Measurements from ENCODE around the gene ADAMTS2.

Gene ADAMTS2

GRCh38 chr5:179154346-179154990 lies 190.8 kb downstream of the ADAMTS2 start:
- DNase-seq: no peak
- in situ Hi-C loops (cut with HindIII; ENCODE audit: low pct_ligation_motif_present, low pct_unique_long_range_greater_than_20kb, low sequenced_read_pairs): no loop called here

- DNase-seq: no peak
- in situ Hi-C loops (cut with HindIII; ENCODE audit: low pct_ligation_motif_present, low pct_unique_long_range_greater_than_20kb, low sequenced_read_pairs): no loop called here
Observed at GRCh38 chr5:179153921-179154345, 191.3 kb downstream of the ADAMTS2 start.

DNA sequence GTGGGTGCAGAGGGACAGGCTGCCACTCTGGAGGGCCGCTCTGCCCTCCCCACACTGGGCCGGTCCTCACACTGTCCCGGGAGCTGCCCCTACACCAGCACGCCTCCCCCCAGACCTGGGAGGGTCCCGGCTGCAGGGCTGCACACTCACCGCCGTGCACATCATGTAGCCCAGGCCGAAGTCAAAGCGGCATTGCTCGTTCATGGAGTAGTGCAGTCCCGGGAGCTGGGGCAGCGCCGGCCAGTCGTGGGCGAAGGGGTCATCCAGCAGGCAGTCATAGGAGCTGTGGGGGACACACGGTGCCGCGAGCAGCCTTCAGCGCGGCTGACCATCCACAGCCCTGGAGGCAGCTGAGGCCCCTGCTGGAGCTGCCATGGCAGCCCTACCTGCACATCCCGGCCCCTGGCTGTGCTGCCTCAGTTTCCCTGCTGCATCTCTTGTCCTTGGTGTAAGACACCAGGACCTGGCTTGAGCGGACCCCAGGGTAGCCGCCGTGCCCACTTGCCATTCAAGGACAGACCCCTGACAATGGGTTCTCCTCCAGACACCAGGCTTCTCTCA lies 191.8 kb downstream of the ADAMTS2 start:
- DNase-seq: no peak
- in situ Hi-C loops (cut with HindIII; ENCODE audit: low pct_ligation_motif_present, low pct_unique_long_range_greater_than_20kb, low sequenced_read_pairs): no loop called here

DNA sequence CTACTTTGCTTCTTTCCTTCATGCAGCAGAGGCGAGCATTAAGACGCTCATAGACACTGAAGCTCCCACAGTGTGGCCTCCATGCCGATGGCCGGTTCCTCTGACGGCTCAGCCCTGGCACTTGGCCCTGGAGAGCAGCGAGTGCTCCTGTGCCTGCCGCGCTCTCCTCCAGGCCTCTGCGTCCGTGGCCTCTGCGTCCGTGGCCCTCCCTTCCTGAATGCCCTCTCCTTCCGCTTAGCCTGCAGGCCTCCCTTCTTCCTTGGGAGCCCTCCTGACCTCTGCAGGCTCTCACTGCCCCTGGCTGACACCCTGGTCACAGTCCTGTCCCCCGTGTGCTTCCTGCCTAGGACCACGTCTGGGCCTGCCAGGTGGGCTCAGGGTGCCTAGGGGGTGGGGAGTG lies 192.3 kb downstream of the ADAMTS2 start:
- DNase-seq: no peak
- in situ Hi-C loops (cut with HindIII; ENCODE audit: low pct_ligation_motif_present, low pct_unique_long_range_greater_than_20kb, low sequenced_read_pairs): no loop called here

DNA sequence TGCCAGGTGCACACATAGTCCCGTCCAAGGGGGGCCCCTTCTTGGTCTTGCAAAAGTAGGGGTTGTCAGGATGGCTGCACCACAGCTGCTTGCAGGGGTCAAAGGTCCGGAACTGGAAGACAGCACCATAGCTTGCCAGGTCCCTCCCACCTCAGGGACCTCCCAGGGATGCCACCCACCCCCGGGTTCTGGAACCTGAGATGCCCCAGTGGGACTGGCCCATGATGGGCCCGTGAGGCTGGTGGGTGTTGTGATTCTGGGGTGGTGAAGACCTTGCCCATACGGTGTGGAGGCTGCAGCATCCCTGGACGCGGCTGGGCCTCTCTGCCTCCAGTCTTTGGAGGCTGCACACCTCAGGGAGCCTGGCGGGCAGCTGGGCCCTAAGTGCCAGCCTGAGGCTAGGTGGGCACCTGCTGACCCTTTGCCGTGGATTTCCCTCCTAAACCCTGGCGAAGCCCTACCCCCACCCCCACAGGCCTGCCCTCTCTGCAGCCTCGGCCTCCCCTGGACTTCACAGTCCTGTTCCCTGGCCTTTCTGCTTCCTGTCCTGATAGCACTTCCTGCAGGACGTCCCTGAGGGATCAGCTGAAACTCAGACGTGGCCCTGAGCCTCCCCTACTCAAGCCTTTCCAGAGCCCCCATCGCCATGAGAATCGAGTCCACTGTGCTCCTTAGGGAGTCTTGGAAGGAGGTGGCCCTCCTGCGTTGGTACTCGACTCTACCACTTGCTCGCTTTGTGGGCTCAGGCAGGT lies 192.9 kb downstream of the ADAMTS2 start:
- DNase-seq: no peak
- in situ Hi-C loops (cut with HindIII; ENCODE audit: low pct_ligation_motif_present, low pct_unique_long_range_greater_than_20kb, low sequenced_read_pairs): no loop called here

GRCh38 chr5:179151286-179152118 lies 193.8 kb downstream of the ADAMTS2 start:
- no peak for DNase-seq
- in situ Hi-C loops (cut with HindIII; ENCODE audit: low pct_ligation_motif_present, low pct_unique_long_range_greater_than_20kb, low sequenced_read_pairs): no loop called here

DNA sequence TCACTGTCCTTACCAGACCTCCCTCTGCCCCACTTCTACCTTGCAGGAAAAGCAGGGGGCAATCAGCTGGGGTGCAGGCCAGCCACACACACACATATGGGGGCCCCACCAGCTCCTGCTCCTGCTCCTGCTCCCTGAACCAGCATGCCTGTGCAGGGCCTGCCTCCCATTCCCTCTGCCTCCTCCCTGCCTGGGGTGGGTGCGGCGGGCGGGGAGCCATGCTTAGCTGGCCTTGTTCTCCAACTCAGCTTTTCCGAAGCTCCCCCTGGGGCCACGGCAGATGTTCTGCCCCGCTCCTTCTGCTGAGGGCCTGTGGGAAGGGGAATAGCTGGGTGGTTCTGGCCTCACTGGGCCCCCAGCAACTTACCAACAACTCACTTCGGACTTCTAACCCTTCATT lies 195.2 kb downstream of the ADAMTS2 start:
- DNase-seq: no peak
- in situ Hi-C loops (cut with HindIII; ENCODE audit: low pct_ligation_motif_present, low pct_unique_long_range_greater_than_20kb, low sequenced_read_pairs): no loop called here

- no peak for DNase-seq
- in situ Hi-C loops (cut with HindIII; ENCODE audit: low pct_ligation_motif_present, low pct_unique_long_range_greater_than_20kb, low sequenced_read_pairs): no loop called here
Observed at GRCh38 chr5:179149278-179149677, 196.0 kb downstream of the ADAMTS2 start.

DNA sequence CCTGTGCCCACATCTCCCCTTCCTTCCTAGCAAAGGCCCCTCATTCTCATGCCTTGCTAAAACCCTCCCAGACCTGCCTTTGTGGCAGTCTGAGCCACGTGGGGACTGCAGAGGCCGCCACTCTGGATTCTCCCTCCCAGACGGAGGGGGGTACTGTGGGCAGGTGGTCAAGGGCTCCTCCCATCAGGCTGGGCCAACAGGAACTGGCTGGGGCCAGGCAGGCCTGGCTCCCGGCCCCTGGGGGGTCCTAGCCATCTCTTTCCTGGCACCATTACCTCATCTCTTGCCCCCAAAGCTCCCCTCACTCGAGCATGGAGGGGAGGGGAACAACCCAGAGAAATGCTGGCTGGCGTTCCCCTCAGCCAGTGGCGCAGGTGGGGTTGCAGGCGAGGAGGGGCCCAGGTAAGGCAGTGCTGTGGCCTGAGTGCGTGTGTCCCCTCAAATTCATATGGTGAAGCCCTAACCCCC lies 196.5 kb downstream of the ADAMTS2 start:
- DNase-seq: no peak
- in situ Hi-C loops (cut with HindIII; ENCODE audit: low pct_ligation_motif_present, low pct_unique_long_range_greater_than_20kb, low sequenced_read_pairs): no loop called here

DNA sequence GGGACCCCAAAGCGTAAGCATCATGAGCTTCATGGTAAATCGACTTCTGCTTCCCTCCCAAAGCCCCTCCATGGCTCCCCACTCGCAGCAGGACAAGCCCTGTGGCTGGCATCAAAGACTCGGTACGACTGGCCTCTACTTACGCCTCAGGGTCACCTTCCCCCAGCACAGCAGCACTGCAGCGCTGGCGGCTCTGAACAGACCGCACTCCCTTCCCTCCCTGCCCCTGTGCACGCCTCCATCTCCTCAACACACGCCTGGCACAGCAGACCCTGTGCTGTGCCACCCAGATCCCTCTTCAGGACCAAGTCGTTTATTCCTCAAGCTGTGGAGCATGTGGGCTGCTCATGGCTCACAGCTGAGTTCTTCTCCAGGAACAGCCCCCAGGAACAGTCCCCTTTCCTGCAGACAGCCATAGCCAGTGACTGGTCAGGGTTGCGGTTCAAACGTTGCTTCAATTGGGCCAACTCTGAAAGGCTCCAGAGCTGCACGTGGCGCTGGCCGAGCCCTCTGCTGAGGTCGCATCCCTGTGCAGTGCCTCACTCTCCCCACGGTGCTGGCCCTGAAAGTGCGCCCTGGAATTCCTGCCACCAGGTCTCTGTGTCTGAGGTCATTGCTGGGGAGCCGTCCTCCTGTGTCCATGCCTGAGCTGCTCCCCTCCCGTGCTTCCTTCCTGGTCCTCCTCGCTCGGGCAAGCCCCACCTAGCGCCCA lies 197.1 kb downstream of the ADAMTS2 start:
- in situ Hi-C loops (cut with HindIII; ENCODE audit: low pct_ligation_motif_present, low pct_unique_long_range_greater_than_20kb, low sequenced_read_pairs): no loop called here
- no peak for DNase-seq

- in situ Hi-C loops (cut with HindIII; ENCODE audit: low pct_ligation_motif_present, low pct_unique_long_range_greater_than_20kb, low sequenced_read_pairs): no loop called here
- no peak for DNase-seq
Observed at GRCh38 chr5:179146277-179146676, 199.0 kb downstream of the ADAMTS2 start.

GRCh38 chr5:179143446-179143845 lies 201.8 kb downstream of the ADAMTS2 start:
- in situ Hi-C loops (cut with HindIII; ENCODE audit: low pct_ligation_motif_present, low pct_unique_long_range_greater_than_20kb, low sequenced_read_pairs): no loop called here
- no peak for DNase-seq

GRCh38 chr5:179142434-179143198 lies 202.6 kb downstream of the ADAMTS2 start:
- in situ Hi-C loops (cut with HindIII; ENCODE audit: low pct_ligation_motif_present, low pct_unique_long_range_greater_than_20kb, low sequenced_read_pairs): no loop called here

GRCh38 chr5:179141867-179142266 lies 203.4 kb downstream of the ADAMTS2 start:
- no peak for DNase-seq
- in situ Hi-C loops (cut with HindIII; ENCODE audit: low pct_ligation_motif_present, low pct_unique_long_range_greater_than_20kb, low sequenced_read_pairs): no loop called here

More at GRCh38 chr5:179142434-179143198, 202.6 kb downstream of the ADAMTS2 start:
- no peak for DNase-seq

DNA sequence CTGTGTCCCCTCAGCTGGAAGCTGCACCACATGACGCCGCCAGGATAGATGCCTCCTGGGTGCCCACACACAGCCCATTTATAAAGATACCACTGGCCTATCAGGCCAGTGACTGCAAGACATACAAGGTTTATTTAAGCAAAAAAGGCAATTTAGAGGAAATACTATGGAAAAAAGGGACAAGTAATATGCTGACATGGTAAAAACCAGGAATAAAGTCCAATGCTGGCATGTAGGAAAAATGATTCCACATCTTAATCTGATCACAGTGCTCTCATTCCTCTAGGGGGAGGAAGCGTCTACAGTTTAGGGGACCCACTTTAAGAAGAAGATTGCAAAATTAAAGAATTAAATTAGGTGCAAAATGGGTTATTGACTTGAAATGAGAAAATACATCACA lies 205.0 kb downstream of the ADAMTS2 start:
- in situ Hi-C loops (cut with HindIII; ENCODE audit: low pct_ligation_motif_present, low pct_unique_long_range_greater_than_20kb, low sequenced_read_pairs): no loop called here
- DNase-seq: no peak

DNA sequence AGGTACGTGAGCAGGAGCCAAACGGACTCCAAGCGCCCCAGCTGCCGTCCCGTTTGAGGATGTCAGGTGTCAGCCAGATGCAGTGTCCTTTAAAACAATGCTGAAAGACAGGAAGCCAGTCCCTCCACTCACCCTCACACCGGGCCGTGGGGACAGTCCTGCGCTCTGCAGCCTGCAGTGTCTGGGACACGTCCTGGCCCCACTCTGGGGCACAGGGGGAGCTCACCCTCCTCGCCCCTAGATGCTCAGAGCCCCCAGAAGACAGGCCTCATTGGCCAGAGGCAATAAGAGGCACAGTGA lies 205.4 kb downstream of the ADAMTS2 start:
- DNase-seq: no peak
- in situ Hi-C loops (cut with HindIII; ENCODE audit: low pct_ligation_motif_present, low pct_unique_long_range_greater_than_20kb, low sequenced_read_pairs): no loop called here

DNA sequence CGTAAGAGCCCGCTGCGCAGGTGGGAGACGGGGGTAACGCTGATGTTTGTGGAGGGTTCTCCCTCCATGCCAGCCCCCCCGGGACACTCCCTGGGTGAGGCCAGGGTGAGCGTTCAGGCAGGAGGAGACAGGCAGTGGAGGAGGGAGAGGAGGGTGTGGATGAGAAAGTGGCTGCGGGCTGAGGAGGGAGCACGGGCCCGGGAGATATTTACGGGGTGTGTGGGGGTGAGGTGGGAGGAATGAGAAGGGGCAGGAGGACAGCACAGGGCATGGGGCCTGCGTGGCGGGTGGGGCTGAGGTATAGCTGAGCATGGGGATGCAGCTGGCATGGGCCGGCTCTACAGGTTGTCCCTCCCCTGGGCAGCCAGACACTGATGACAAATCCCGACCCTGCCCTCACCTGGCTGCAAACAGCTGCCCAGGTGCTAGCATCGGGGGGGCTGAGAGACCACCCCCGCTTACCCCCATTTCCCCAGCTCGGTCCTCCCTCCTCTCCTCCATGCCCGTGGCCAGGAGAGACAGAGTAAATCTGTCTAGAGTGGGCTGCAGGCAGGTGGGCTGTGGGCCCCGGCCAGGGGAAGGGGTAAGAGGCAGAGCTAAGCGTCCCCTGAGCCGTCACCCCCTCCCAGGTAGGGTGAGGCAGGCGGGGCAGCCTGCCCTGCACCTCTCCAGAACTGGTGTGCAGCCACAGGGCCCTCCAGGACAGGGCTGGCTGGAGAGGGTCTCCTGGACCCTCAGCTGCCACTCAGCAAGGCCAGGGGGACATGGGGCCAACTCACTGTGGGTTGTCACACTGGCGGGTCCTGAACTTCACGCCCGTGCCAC lies 205.9 kb downstream of the ADAMTS2 start:
- in situ Hi-C loops (cut with HindIII; ENCODE audit: low pct_ligation_motif_present, low pct_unique_long_range_greater_than_20kb, low sequenced_read_pairs): no loop called here
- DNase-seq: no peak

Data from ACHN (cell line).